ENCODE results near the gene ACCS.

ACCS gene

DNA sequence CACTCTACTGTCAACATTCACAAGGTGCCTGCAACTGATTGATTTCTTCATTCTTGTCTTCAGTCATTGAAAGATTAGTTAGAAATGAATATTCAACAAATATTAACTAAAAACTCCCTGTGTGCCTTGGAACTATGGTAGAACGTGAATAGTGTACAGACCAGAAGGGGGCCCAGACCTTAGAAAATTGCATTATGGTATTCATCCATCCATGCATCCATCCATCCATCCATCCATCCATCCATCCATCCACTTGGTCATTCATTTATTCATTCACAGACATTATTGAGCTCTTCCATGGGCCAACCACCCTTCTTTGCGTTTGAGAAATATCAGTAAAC lies 28.4 kb upstream of the ACCS start:
- DNase-seq (ENCODE audit: low spot score): no peak

DNA sequence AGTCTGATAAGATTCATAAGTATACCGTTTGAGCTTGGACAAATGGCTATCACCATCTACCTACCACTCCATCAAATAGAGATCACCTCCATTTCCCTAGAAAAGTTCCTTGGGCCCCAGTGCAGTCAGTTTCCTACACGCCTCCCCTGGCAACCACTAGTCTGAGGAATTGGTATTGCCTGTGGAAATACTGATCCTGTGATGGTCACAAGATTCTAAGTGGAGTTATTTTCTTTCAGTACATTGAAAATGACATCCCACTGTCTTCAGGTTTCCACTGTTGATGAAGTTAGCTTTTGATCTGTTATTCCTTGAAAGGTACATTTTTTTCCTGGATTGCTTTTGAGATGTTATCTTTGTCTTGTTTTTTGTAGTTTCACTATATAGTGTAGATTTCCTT lies 22.9 kb upstream of the ACCS start:
- no peak for DNase-seq (ENCODE audit: low spot score)

DNA sequence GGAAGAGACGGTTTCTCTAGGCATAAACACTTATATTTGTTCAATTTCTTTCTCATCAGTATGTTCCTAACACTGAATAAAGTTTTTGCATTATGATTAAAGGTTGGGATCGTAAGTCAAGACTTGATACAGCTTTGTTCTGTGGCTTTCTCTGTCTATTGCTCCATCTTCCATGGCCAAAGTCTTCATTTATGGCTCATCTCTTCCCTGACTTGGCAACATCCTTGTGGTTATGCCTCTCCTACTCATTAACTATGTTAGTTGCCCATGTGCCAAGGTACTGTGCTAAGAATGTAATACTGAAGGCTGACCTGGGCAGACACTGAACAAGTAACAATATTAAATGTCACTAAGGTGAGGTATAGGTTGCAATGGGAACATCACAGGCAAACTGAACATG lies 19.9 kb upstream of the ACCS start:
- no peak for DNase-seq (ENCODE audit: low spot score)

DNA sequence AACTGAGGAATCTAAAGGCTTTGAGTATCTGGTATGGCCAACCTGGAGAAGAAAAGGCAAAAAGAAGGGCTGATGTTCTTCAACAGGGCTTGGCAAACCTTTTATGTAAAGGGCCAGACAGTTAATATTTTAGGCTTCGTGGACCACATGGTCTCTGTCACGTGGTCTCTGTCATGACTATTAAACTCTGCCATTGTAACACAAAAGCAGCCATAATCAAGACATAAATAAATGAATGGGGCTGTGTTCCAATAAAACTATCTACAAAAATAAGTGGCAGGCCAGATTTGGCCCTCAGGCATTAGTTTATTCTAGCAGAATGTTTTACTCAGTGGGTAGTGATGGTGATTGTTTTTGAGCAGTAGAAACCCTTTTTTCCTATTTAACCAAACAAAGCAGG lies 18.8 kb upstream of the ACCS start:
- DNase-seq (ENCODE audit: low spot score): no peak

DNA sequence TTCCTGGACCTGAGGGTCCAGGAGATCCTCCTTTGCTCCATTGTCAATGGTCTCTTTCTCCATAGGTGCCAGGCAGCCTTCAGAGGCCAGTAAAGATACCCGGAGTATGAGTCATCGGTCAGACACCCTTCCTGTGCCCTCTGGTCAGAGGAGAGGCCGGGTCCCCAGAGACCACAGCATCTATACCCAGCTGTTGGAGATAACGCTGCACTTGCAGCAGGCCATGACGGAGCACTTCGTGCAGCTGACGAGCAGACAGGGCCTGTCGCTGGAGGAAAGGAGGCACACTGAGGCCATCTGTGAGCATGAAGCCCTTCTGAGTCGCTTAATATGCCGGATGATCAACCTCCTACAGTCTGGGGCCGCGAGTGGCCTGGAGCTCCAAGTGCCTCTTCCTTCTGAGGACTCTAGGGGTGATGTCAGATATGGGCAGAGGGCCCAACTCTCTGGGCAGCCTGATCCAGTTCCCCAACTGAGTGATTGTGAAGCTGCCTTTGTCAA lies 18.1 kb upstream of the ACCS start, which contains the start of gene ACCSL:
Gene ACCSL, plus strand, starts transcription at position 51 of the 501 bp plus-strand sequence. Its CDS starts 56 bp downstream, at position 107.
- no peak for DNase-seq (ENCODE audit: low spot score)

DNA sequence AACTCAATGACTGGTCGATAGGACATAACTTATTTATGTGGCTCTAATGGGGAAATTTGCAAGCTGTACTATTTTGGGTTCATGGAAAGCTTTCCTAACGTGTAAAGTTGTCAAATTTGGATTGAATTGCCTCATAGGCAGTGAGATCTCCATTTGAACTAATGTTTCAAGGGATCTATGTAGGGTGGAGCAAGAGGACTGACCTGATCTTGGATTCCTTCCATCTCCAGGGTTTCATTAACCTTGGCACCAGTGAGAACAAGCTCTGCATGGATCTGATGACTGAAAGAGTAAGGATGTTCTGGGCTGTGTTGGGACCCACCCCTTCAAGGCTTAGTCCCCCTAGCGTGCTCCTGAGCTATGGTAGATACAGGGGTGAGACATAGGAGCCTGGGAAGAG lies 16.2 kb upstream of the ACCS start:
- DNase-seq (ENCODE audit: low spot score): no peak

DNA sequence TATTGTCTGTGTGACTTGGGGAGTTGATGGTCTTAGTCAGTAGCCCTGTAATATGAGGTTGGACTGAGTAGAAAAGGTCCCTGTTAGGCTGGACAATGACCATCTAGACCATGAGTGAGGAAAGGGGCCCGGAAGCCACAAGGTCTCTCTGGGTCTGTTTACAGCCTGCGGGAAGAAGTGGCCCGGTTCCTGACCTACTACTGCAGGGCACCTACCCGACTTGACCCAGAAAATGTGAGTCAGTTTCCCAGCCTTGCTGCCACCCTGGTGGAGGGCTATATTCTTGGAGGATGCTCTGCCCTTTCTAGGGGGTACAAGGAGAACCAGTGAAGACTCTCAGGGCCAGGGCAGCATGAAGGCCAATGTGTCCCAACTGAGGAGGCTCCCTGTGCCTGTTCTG lies 14.9 kb upstream of the ACCS start:
- no peak for DNase-seq (ENCODE audit: low spot score)

DNA sequence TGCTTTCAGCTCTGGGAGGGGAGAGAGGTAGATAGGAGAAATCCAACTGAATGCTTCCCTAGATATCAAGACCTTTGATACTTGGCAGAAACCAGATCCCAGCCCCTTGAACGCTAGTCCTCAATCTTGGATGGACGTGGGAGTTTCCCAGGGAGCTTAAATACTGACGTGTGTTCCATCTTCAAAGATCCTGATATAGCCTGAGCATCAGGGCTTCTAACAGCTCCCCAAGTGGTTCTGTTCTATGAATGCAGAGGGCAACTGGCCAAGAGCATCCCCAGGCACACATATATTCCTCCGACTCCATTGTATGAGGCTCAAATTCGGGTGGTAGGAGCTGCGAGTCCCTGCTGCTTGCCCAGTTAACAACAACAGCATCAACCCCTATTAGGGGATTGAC lies 8.7 kb upstream of the ACCS start:
- DNase-seq (ENCODE audit: low spot score): no peak

DNA sequence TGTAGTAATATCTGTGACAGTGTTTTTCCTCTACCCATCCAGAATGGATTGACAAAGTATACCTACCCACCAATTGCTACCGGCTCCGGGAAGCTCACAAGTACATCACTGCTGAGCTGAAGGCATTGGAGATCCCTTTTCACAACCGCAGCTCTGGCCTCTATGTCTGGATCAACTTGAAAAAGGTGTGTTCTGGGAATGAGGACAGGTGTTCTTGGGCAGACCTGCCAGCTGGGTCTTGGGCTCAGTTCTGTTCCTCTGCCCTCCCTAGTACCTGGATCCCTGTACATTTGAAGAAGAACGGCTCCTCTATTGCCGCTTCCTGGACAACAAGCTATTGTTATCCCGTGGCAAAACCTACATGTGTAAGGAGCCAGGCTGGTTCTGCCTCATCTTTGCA lies 7.8 kb upstream of the ACCS start:
- no peak for DNase-seq (ENCODE audit: low spot score)

DNA sequence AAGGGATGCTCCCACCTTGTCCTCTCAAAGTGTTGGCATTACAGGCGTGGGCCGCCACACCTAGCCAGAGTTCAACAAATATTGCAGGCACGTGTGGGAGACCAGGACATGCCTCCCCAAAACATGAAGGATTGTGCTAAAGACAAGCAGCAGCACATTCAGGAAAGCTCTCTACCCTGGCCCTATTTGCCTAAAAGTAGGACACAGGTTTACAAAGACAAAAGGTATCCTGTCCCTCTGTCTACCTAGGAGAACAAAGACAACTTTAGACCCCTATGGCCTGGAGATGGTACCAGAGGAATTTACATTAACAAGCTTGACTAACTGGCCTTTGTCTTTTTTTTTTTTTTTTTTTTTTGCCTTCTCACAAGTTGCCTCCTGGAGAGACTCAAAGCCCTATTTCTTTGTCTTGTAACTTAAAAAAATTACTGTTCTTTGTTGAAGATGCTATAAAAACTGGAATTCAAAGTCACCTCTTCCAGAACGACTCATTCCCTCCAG lies 859 bp upstream of the ACCS start:
- DNase-seq (ENCODE audit: low spot score): no peak

DNA sequence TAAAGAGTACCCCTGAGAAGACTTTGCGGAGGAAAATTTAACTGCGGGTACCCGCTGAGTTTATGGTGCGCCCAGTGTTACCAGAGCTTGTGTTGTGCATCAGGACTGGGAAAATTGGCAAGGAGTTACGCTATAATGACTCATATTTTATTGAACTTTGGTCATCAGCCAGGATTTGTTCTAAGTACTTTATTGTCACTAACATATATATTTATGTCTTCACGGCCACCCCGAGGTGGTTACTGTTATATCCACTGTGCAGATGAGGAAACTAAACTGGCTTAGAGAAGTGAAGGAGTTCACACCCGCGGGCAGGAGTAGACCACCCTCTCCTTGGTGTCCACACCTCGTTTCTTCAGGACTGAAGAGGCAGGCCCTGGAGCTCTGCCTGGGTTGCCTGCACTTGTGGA lies 667 bp downstream of the ACCS start:
- no peak for DNase-seq (ENCODE audit: low spot score)

DNA sequence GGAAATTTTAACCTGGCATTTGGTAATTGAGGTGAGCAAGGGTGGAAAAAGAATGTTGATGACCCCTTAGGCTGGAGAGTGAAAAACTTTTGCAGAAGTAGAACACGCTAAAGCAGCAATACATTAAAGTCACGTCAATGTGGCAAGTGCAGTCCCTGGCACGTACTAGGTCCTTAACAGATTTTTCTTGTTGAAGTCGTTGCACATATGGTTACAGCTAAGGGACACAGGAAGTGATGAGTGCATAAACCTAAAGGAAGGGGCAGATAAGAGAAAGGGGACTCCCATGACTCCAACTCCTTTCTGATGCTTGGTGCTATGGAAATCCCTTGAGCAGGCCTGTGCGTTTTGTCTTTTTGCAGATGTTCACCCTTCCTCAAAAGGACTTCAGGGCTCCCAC lies 1.2 kb downstream of the ACCS start:
- DNase-seq (ENCODE audit: low spot score): no peak

DNA sequence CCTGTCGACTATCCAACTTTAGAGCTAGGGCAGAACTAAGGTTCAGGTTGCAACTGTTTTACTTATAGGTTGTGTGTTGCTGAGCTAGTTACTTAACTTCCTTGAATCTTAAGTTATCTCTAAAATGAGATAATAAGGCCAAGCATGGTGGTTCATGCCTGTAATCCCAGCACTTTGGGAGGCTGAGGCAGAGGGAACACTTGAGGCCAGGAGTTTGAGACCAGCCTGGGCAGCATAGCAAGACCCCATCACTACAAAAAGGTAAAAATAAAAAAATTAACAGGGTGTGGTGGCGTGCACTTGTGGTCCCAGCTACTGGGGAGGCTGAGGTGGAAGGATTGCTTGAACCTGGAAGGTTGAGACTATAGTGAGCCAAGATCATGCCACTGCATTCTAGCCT lies 2.1 kb downstream of the ACCS start:
- no peak for DNase-seq (ENCODE audit: low spot score)

DNA sequence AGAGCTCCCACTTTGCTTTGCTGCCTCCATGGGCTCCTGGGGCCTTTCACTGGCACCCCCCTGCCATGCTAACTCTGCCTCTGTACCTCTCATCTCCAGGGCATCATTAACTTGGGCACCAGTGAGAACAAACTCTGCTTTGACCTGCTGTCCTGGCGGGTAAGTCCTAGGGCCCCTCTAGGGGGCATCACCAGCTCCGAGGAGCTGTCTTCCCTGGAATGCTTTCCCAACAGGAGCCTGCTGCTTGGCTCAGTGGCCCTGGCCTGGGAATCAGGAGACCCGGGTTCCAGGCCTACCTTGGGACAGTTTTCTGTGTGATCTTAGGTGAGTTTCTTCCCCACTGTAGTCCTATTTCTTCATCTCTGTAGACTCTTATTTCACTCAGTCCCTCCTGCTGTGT lies 5.1 kb downstream of the ACCS start:
- no peak for DNase-seq (ENCODE audit: low spot score)

DNA sequence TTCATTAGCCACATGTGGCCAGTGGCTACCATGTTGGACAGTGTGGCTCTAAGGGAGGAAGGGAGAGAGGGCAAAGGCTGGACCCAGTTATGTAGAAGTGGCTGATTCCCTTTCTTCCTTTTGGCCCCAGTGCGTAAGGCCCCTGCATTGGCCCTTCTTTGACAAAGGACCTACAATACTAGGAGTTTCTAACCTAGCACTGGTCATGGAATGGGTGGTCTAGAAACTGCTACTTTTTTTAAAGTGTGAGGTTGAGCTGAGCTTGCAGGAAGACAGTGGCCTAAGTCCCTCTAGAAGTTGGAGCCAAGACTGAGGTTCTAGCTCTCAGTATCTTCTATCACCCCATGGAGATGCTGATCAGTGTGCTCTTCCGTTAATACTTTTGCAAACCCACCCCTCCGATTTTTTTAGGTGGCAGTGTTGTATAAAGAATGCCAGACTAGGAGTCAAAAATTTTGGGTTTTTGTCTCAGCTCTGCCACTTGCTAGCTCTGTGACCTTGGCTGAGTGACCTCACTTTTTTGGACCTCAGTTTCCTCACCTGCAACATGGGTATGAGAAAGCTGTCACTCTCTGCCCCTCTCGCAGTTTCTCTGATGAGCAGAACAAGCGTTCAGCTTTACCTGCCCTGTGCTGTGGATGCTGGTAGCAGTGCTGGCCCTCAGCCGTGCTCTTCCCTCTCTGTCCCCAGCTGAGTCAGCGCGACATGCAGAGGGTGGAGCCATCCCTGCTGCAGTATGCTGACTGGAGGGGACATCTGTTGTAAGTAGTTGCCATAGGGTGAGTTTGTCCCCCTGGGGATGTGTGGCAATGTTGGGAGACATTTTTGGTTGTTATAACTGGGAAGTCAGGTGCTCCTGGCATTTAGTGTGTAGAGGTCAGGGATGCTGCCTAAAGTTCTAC lies 6.9 kb downstream of the ACCS start:
- DNase-seq (ENCODE audit: low spot score): no peak

DNA sequence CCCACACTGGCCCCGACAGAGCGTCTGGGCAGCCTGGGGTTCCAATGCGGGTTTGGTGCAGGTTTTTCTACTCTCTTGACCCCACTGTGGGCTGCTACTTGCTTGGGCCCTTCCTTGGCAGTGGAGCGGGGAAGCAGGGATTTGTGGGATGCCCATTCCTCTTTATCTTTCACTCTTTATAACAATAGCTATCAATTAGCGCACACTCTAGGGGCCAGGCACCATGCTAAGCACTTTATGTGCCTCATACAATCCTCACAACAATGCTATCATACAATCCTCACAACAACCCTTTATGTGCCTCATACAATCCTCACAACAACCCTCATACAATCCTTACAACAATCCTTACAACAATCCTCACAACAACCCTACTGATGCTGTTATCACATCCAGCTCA lies 12.7 kb downstream of the ACCS start:
- no peak for DNase-seq (ENCODE audit: low spot score)

DNA sequence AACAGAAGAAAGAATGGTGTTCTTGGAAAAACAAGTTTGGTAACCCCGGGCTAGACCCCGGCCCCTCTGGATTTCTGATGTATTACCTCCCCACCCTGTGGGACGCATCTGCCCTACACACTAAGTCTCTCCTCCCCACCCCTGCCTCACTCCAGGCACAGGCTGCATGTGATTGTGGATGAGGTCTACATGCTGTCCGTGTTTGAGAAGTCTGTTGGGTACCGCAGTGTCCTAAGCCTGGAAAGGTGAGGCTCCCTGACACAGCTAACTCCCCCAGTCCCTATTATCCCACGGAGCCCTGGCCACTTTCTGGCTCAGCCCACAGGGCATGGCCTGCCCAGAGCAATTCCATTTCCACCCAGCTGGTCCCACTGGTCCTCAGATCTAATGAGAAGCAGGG lies 13.3 kb downstream of the ACCS start:
- DNase-seq (ENCODE audit: low spot score): no peak

DNA sequence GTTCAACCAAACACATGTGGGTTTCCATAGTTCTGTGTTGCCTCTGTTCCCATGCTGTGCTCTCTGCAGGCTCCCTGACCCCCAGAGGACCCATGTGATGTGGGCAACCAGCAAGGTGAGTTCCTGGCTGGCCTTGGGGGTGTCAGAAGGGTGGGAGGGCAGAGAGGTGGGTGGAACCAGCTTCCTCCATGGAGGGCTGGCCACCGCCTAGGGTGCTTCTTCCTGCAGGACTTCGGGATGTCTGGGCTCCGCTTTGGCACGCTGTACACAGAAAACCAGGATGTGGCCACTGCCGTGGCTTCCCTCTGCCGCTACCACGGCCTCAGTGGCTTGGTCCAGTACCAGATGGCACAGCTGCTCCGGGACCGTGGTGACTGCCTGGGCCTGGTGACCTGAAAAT lies 14.9 kb downstream of the ACCS start:
- no peak for DNase-seq (ENCODE audit: low spot score)

DNA sequence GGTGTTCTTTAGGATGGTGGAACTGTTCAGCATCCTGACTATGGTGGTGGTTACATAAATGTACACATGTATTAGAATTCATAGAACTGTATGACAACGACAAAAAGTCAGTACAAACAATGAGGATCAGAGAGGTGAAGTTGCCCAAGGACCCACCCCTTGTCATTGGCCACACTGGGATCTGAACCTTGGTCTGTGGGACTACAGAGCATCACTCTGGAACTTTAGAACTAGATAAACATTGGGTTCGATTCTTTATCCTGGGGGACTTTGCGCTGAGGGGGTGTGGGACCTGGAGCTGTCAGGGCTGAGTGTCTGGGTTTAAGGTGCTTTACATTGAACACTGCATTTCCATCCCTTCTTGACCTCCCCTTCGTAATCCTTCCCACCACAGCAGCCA lies 16.6 kb downstream of the ACCS start:
- DNase-seq (ENCODE audit: low spot score): no peak

DNA sequence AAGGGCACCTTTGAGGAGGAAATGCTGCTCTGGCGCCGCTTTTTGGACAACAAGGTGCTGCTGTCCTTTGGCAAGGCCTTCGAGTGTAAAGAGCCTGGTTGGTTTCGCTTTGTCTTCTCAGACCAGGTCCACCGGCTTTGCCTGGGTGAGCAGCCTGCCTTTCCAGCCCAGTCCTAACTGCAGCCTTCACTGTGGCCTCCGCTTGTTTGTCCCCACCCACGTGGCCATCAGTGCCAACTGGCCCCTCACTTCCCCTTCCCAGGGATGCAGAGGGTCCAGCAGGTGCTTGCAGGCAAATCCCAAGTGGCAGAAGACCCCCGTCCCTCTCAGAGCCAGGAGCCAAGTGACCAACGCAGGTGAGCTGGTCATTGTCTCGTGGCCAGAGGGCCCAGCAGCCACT lies 17.4 kb downstream of the ACCS start:
- DNase-seq (ENCODE audit: low spot score): no peak

DNA sequence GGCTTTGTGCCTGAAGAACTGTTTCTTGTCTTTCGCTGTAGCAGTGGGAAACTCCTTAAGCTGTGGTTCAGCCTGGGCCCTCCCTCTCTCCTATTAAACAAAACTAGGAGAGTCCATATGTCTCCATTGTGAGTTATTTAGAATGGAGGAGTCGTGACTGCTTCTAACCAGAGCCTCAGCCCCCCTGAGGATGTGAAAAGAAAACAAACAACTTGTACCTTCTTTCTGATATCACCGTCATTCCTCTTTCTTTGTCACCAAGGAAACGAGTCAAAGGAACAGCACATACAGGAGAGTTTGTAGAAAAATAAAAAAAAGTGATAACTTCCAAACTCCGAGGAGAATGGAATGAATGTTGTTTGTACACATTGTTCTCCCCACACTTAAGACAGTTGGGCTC lies 17.8 kb downstream of the ACCS start:
- DNase-seq (ENCODE audit: low spot score): no peak

DNA sequence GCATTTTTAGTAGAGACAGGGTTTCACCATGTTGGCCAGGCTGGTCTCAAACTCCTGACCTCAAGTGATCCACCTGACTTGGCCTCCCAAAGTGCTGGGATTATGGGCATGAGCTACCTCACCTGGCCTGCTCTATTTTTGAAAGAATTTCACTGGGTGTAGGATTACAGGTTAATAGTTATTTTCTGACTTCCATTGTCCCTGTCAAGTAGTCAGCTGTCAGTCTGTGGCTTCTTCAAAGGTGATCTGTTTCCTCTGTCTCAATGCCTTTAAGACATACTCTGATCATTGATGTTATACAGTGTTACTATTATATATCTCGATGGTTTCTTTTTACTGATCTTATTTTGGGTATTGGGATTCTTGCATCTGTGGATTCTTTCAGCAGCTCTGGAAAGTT lies 19.3 kb downstream of the ACCS start:
- no peak for DNase-seq (ENCODE audit: low spot score)

DNA sequence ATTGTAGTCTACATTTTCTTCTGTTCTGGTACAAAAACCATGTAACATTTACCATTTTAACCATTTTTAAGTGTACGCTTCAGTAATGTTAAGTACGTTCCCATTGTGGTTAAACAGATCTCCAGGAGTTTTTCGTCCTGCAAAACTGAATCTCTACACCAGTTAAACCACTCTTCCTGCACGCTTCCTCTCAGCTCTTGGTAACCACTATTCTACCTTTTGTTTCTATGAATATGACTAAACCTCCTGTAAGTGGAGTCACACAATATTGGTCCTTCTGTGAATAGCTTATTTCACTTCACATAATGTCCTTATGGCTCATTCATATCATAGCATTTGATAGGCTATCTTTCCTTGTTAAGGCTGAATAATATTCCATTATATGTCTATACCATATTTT lies 22.3 kb downstream of the ACCS start:
- no peak for DNase-seq (ENCODE audit: low spot score)

DNA sequence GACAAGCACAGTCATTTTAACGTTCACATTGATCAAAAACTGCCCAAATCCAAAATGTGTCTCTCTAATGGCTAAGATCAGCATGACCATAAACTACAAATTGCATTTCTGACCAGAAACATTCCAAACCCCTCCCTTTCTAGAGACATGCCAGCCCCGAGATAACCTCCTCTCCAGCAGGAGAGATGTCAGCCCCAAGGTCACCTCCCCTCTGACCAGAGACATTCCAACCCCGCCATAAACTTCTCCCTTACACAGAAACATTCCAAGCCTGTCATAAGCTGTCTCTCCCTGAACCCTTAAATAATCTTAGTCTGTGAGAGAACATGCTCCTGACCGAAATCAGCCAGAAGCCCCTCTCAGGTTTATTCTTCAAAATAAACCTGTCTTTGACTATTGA lies 22.8 kb downstream of the ACCS start:
- DNase-seq (ENCODE audit: low spot score): no peak
